ENCODE measurements around the gene ACTG1.
"Not testable (repeated sequence)": the region's sequence is repeated elsewhere in the genome, so short reads cannot be mapped to it uniquely, and the experiment has no call there.

ACTG1 gene

GRCh38 chr17:81533339-81534141 is 20.9 kb upstream of the ACTG1 start:
- no peak for DNase-seq (ENCODE audit: low read depth)

GRCh38 chr17:81532490-81533287 is 20.1 kb upstream of the ACTG1 start:
- no peak for DNase-seq (ENCODE audit: low read depth)

GRCh38 chr17:81531998-81532404 is 19.4 kb upstream of the ACTG1 start:
- not testable (repeated sequence) for DNase-seq (ENCODE audit: low read depth)

GRCh38 chr17:81531013-81531412 is 18.4 kb upstream of the ACTG1 start:
- not testable (repeated sequence) for DNase-seq (ENCODE audit: low read depth)

- DNase-seq (ENCODE audit: low read depth), result no peak
Observed at GRCh38 chr17:81529437-81529803, 16.8 kb upstream of the ACTG1 start.

- no peak for DNase-seq (ENCODE audit: low read depth)
Observed at GRCh38 chr17:81528651-81529436, 16.2 kb upstream of the ACTG1 start.

GRCh38 chr17:81528384-81528650 is 15.7 kb upstream of the ACTG1 start:
- DNase-seq (ENCODE audit: low read depth), result no peak

GRCh38 chr17:81527591-81528383 is 15.2 kb upstream of the ACTG1 start, which contains the start of gene FSCN2:
FSCN2 (plus strand) TSS chr17:81528377; CDS start chr17:81528532, 155 bp downstream.
- no peak for DNase-seq (ENCODE audit: low read depth)

GRCh38 chr17:81526662-81527571 is 14.3 kb upstream of the ACTG1 start:
- no peak for DNase-seq (ENCODE audit: low read depth)

GRCh38 chr17:81524865-81525159 is 12.2 kb upstream of the ACTG1 start:
- no peak for DNase-seq (ENCODE audit: low read depth)

GRCh38 chr17:81524039-81524864 is 11.7 kb upstream of the ACTG1 start:
- DNase-seq (ENCODE audit: low read depth), result no peak

- DNase-seq (ENCODE audit: low read depth), result no peak
Observed at GRCh38 chr17:81523402-81524038, 10.9 kb upstream of the ACTG1 start.

- no peak for DNase-seq (ENCODE audit: low read depth)
Observed at GRCh38 chr17:81522491-81523401, 10.1 kb upstream of the ACTG1 start.

- no peak for DNase-seq (ENCODE audit: low read depth)
Observed at GRCh38 chr17:81520021-81520901, 7.7 kb upstream of the ACTG1 start.

- DNase-seq (ENCODE audit: low read depth), result no peak
Observed at GRCh38 chr17:81519284-81520020, 6.9 kb upstream of the ACTG1 start.

GRCh38 chr17:81518785-81519283 is 6.2 kb upstream of the ACTG1 start:
- no peak for DNase-seq (ENCODE audit: low read depth)

Measured in non-pigmented ciliary epithelial cell (primary cell).